ENCODE results near the gene SMURF1.

Gene SMURF1

DNA sequence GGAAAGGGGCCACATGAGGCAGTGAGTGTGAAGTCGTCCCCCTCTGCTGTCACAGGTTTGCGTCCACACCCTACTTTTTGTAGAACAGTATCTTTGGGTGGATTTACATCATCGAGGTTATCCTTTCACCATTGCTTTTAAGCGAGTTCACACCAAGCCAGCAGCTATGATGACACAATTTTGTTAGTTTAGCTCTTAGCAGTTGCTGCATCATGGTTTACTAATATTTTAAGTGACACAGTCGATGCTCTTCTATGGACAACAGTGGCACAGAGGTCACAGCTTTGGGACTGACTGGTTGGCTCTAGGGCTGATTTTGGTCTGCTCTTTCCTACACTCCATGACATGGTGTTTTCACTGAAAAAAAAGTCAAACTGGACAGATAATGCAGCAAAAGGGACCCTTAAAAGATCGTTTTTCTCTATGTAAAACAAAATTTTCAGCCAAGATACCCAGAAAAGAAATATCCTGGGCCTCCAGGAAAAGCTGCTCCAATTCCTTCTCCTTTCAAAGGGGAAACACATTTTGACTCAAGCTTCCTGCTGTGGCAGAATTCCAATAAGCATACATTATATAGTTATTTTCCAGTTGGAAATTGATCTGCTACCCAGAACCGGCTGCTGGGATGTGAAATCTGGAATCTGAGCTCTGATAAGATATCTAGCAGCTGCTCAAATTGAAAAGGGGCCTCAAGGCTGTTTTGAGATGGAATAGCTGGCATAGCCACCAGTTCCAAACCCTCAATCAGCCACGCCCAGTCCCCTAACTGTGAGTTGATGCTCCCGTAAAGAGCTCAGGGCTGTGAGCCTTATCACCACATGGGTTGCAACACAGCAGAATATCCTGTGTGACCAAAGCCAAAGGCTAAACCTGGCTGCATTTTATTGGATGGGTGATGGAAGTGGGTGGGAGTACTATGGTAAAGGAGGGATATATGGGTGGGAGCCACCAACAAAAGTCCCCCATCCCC is 114.2 kb downstream of the SMURF1 start:
- DNase-seq (ENCODE audit: low read depth): no peak

DNA sequence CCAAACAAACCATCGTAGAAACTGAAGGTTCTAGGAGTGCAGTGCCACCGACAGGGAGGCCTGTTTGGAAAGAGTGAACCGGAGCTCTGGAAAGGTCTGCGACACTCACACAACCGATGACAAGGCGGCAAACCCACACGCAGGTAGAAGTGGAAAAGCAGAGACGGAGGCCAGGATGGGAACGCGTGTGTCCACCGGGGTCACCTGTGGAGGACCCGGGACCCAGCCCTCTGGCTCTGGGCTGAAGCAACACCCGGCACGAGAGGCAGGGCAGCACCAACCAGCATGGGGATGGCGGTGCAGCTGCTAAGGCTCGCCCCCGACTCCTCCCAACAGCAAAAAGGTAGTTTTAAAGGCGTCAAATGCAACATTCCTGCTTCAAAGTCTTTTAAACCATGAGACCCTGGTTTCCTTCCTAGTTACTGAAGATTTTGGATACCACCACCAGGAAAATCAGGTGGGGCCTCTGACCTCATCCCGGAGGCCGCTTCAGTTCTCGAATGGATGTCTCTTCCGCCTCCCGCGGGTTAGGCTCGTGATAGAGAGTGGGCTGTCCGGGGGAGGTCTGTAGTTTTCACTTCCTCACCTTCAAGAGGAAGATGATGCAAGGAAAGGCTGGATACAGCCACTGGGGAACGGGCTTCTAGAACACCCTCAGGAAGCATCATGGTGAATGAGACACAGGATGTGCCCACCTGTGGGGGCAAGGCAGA is 115.5 kb downstream of the SMURF1 start:
- DNase-seq (ENCODE audit: low read depth): no peak

DNA sequence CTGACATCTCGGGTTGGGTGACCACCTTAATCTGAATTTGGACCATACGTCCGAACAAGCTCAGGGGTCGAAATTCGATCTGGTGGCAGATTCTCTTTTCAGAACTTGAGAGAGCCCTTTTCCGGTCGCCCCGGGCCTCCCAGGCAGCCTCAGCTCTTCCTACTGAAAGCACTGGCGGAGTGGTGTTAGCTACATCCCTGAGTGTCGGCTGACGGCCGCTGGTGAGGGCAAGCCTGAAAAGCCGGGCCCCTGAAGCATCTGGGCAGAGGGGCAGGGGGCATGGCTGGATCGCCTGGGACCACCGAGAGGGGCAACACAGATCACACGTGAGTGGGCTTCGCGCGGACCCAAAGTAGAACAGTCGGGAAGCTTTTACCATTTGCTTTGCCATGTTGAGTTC is 116.1 kb downstream of the SMURF1 start:
- DNase-seq (ENCODE audit: low read depth): no peak

DNA sequence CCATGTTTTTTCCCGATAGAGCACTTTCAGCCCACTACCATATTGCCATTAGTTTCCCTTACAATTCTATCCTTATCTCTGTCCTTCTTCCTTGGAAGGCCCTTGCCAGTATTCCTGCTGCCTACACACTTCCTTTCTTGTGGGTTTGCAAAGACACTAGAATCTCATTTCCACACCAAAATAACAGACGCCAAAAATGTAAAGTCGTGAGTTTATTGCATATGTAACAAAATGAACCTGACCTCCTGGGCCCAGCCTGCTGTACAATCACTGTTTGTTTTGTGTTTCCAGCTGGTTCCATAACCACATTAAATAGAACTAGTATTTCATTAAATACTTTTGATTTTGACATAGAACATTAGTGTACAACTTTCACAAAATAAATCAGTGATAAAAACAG is 116.7 kb downstream of the SMURF1 start:
- DNase-seq (ENCODE audit: low read depth): no peak

DNA sequence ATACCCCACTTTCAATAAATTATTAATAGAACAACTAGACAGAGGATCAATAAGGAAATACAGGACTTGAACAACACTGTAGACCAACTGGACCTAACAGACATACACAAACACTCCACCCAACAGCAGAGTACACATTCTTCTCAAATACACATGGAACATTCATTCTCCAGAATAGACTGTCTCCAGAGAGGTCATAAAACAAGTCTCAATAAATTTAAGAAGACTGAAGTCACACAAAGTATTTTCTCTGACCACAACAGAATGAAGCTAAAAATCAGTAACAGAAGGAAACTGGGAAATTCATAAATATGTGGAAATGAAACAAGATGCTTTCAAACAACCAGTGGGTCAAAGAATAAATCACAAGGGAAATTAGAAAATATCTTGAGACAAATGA is 119.8 kb downstream of the SMURF1 start:
- DNase-seq (ENCODE audit: low read depth): no peak

DNA sequence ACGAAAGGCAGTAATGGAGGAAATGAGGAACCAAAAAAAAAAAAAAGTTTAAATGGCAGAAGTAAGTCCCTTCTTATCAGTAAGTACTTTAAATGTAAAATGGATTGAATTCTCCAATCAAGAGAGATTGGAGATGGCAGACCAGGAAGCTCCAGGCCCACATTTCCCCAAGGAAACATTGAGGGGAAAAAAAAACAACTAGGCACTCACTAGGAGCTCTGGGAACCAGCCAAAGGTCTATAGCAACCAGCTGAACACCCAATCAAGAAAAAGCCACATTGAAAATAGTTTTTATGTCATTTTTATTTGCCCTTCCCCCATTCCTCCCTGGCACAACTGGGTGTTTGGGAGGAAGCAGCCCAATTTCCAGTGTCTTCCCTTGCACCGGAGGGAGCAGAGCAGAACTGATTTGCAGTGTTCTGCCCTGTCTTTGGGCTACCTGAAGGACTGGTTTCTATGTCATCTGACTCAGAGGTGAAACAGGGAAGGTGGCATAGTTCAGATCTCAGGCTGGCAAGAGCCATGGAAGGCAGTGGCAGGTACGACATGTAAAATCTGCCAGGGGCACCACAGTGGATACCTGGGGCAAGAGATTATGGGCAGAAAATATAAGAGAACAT is 121.9 kb downstream of the SMURF1 start:
- DNase-seq (ENCODE audit: low read depth): no peak

DNA sequence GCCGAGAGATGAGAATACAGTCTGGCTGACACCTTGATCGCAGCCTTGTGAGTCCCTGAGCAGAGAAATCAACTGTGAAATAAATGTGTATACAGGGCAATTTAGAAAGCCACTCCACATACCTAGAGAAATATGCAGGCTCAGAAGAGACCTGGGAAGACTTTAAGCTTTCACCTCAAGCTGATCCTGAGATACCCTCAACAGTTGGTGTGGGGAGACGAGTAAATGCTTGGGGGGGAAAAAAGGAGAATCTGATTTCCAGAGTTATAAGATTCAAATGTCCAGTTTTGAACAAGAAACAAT is 123.5 kb downstream of the SMURF1 start:
- no peak for DNase-seq (ENCODE audit: low read depth)

DNA sequence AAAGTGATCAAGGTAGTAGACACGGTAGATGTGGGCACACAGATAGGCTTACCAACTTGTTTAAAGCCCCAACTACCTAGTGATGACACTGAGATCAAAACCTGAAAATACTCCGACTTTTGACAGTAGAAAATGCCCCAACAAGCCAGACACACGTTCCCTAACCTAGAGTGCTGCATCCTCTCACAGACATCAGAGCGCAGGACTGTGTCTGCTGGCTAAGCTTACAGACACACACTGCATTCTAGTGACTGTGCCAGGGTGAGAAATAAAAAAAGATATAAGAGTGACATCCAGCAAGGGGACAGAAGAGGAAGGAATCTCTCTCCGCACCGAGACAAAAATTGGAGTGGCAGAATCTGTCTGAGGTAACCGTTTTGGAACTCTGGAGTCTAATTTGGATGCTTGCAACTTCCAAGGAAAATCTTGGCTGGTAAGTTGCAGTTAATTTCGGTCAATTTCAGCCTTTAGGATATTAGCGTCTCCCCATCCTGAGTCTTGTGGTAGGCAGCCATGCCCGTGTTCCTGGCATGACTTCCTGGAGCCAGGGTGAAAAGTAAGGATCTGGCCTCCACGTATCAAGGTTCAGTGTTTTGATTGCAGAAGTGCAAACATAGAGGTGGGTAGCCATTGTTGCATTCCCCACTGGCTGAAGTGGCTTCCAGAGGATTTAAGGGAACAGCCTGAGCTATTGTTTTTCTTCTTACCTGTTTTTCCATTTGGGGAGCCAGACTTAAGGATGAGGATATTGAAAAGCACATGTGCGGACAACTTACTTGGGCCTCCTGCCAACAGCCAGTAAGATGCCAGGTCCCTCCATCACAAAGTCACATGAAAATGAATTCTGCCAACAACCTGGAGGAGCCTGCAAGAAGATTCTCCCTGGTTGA is 124.1 kb downstream of the SMURF1 start:
- no peak for DNase-seq (ENCODE audit: low read depth)

DNA sequence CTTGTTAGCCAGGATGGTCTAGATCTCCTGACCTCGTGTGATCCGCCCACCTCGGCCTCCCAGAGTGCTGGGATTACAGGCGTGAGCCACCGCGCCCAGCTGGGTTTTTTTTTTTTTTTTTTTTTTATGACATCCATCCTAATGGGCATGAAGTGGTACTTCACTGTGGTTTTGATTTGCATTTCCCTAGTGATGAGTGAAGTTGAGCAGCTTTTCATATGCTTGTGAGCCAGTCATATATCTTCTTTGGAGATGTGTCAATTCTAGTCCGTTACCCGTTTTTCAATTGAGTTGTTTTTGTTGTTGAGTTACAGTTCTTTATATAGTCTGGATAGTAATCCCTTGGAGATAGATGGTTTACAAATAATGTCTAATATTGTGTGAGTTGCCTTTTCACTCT is 127.7 kb downstream of the SMURF1 start:
- DNase-seq (ENCODE audit: low read depth): no peak

DNA sequence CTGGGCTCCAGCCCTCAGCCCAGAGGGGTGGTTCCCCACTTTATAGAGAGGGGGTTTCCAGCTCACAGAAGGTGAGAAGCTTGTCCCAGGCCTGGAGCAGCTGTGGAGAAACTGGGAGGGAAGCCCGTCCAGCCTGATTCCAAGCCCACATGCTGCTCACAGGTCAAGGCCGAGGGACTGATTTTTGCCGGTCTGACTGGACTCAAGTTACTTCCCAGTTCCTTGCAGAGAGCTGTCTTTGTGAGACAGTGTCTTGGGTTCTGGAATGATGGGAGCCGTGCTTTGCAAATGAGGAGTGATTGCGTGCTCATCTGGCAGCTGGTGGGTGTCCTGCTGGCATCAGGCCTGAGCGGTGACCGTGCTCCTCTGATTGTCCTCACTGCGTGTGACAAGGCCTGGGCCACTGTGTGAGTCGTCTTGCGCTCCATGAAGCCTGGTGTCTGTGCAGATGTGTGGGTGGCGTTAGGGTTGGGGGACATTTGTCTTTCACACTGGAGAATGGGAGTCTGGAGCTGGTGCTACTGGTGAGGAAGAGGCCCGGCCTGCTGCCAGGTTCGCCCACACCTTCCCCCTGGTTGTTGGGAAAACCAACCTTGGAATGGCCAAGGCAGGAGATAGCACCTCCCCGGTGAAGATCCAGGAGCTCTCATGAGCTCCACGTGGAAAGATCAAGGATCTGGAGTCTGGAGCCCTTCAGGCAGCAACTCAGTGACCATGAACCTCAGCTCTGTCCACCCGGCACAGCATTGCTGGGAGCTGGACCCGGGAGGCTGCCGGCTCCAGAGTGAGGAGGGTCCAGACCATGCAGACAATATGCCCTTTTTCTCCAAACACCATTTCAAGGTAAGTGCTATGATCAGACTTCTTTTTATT is 129.6 kb downstream of the SMURF1 start:
- no peak for DNase-seq (ENCODE audit: low read depth)

DNA sequence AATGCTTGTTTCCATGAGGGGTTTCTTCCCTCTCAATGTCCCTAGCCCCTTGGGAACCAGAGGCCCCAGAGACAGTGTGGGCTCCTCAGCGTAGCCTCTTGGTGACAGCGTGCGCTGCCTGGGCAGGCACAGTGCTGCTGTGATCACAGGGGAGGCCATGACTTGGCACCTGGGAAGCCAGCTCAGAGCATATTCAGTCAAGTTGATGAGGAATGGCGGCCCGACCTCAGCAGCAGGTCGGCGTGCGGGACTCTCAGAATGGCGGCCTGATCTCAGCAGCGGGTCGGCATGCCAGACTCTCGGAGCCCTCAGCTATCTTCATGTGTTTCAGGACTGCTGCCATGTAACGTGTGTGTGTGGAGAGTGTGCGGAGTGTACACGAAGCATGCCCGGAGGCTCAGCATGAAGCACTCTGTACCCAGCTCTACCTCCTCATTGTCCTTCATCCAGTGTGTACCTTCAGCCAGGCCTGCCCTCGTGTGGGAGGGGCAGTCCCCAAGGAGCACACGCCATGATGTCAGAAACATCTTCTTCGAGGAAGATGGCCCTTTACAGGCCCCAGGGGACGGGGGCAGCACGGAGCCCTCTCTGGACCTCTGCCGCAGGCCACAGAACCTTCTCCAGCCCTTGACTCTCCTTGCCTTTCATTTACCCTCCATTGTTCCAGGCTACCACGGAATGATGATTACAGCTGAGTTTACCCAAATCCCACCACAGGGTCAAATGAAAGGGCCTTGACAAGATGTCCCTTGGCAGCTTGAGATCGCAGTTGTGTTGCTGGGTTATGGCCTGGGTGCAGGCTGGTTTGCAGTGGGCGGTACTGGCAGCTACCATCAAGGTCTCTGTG is 130.4 kb downstream of the SMURF1 start:
- DNase-seq (ENCODE audit: low read depth): no peak

DNA sequence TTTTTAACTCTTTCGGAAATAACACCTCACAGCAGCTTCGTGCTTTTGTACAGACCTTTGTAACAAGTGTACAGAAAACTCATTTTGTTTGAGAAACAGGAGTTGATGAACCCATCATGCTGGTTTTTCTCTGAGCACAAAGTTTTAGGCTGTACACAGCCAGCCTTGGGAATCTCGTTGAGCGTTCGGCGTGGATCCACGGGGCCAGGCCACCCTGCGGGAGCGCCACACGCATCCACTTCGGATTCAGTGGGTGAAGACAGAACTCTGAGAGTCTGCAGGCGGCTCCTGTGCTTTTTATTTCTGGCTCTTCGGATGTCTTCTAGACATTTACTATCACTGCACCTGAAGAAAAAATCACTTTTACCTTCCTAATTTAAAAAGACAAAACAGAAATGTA is 131.2 kb downstream of the SMURF1 start:
- DNase-seq (ENCODE audit: low read depth): no peak

DNA sequence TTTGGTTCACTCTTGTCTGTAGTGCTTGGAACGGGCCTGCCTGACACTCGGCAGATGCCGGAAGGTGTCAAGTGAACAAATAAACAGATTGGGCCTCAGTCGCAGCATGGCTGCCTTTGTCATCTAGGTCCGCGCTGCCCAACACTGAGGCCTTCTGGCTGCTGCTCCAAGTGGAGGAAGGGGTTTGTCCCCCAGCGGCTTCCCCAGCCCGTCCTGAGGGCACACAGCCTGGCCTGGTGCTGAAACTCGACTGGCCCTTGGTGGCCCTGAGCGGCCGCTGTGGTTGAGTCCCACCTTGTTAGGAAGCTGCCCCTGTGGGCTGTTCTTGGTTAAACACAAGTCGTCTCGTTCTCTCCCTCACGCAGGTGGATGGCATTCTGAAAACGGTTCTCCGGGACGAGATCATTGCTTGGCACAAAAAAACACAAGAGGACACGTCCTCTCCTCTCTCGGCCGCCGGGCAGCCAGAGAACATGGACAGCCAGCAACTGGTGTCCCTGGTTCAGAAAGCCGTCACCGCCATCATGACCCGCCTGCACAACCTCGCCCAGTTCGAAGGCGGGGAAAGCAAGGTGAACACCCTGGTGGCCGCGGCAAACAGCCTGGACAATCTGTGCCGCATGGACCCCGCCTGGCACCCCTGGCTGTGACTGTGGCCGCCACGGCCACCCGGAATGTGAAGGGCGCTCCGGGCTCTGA is 132.1 kb downstream of the SMURF1 start:
- DNase-seq (ENCODE audit: low read depth): no peak

DNA sequence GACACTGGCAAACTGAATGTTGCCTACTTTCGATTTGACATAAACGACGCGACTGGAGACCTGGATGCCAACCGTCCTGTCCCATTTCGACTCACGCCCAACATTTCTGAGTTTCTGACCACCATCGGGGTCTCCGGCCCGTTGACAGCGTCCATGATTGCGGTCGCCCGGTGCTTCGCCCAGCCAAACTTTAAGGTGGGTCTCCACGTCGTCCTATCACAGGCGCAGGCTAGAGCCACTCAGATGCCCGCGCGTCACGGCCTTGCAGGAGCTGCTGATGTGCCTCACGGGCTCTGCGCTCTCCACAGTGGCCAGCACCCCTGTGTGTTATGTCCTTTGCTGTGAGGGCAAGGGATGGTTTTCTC is 132.6 kb downstream of the SMURF1 start:
- no peak for DNase-seq (ENCODE audit: low read depth)

DNA sequence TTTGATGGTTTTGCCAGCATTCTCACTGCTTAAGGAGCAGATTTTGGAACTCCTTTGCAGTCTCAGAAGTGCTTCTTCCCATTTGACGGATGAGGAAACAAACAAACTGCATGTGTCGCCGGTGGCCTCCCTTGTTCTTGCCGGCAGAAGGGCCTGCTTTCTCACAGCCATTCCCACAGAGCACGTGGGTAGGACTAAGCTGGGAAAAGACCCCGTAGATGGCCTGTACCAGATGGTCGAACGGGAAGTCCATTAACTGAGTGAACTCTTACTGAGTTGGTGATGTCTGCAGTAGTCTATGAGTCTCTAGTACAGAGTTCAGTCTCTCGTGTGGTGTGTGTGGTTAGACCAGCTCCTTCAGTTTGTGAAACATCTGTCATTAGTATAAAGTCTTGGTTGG is 133.6 kb downstream of the SMURF1 start:
- DNase-seq (ENCODE audit: low read depth): no peak

DNA sequence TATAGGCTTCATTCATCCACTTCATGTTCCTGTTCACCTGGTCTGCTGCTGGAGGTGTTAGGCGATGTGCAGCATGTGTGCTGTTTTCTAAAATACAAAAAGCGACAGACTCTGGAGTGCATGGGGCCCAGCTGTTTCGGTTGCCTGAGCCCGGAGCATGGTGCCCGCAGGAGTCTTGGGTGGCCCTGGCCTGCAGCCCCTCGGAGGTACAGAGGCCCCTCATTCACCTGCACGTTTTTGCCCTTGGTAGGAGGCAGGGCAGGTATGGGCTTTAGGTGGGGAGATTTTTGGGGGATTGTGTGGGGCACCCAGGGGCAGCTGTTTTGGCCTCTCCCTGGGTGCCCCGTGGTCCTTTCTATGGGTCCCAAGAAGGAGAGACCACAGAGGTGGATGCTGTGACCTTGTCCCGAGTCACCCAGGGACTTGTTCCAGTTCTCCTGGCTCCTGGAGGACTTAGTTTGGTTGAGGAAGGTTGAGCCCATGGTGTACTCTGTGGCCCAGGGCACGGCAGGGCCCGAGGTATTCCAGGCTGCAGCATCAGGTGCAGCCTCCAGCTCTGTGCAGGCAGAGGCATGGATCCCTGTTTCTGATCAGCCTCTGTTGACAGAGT is 134.9 kb downstream of the SMURF1 start:
- no peak for DNase-seq (ENCODE audit: low read depth)

DNA sequence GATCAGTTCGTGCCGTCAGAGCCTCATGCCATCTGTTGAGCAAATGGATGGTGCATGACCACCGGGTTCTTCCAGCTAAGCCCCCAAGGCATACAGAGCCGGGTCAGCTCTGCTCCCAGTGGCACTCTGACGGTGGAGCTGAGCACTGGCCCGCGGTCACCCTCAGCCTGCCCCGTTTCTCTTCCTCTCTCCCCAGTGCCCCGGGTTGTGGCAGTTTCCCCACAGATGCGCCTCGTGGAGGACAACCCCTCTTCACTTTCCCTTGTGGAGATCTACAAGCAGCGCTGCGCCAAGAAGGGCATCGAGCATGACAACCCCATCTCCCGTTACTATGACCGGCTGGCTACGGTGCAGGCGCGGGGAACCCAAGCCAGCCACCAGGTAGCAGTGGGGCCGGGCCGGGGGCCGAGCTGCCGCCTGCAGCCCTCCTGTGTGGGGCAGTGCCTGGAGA is 135.7 kb downstream of the SMURF1 start:
- no peak for DNase-seq (ENCODE audit: low read depth)

DNA sequence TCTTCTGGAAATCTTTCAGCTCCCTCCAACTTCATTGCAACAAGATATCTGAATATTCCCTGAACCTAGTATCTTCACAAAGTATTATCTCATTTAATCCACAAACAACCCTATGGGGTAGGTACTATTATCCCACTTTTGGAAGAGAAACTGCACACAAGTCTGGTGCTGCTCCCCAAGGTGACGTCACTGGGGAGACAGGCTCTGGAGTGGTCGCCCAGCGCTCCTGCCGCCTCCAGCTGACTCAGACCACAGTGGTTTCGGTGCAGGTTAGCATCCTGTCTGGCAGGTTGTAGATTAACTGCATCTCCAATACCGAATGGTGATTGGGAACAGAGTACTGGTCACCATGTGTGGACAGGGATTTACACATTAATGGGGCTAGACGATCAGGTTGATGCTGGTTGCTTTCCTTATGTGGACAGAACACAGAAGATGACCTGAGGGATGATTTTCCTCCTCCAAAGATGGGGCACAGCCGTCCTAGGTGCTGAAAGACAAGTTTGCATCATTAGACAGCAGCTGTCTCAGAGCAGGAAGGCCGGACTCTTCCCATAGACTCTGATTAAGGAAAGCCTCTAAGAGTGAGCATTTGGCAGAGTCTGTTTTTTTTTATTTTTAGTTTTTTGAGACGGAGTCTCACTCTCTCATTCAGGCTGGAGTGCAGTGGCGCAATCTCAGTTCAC is 137.0 kb downstream of the SMURF1 start:
- DNase-seq (ENCODE audit: low read depth): no peak

DNA sequence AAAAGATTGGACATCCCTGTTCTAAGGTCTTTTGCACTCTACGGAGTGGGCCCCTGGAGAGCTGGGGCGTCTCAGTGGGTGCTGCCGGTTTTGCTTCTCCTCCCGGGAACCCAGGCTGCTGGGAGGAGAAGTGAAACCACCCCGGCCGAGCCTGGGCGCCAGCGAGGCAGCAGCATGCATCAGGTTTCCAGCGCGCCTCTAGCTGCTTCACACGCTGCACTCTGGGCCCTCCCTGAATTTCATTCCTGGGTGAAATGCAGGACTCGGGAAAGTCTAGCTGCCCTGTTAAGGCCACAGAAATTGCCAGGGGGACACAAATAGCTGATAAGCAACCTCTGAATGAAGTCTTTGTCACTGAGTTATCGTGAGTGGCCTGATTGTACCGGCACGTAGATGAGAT is 138.1 kb downstream of the SMURF1 start:
- DNase-seq (ENCODE audit: low read depth): no peak

All from stimulated activated CD4-positive, alpha-beta T cell treated with anti-CD3 and anti-CD28 coated beads, Interleukin-2, amount 100 ng/mL, for 4 hours (primary cell).